A549 treated with RU486 at 1 μM for 4 hours (cell line): ENCODE measurements around the gene PRR20G. TPM values are rescaled to one million over a fixed set of nuclear protein-coding genes. Genes with fewer than 3 reads are reported as not detected.

Experiments used
- total RNA-seq: library from RNA; stranded (reverse); fragments of 200-300 nt; extraction: Qiagen RNA extraction; gene quantifications from 5 replicates; pipeline ENCODE4 v1.2.3, GENCODE V29; 2022; ENCODE audit warnings: low read depth

Gene PRR20G
- total RNA-seq = 0.14 to 0.24 TPM in 2 of 5 replicates, not detected in the others

GRCh38 chr3:127287840-127288239, at the start of gene PRR20G:
TSS of gene PRR20G (minus strand) at chr3:127288046. CDS start at chr3:127287365, 681 bp downstream.

Other genes with a start within 250 kb of the PRR20G start
- gene PRR23E, start 94.9 kb downstream of the PRR20G start, total RNA-seq = not detected in 5 replicates